Measurements from ENCODE around the gene EREG.
A peak's percentile ranks its signal among the peaks of the same experiment; 100 is the strongest.

Gene EREG

GRCh38 chr4:74376888-74377483 is 12.0 kb downstream of the EREG start:
- ChIA-PET CTCF (interaction anchor here (0.6 to 2.4 kb wide), 35 partner anchors 8 to 839 kb away, joined by 3 to 20 read pairs (median 4); partner anchors contain the start of gene AREG), POLR2A (ENCODE audit: low non-redundant PET) (interaction anchor here (1.2 kb wide), 1 partner anchor 68 kb away, joined by 6 read pairs; the partner anchor contains the start of gene AREG)
- no peak overlapping the region for H3K27ac ChIP-seq
- peak; percentile 62 for DNase-seq (ENCODE audit: low spot score)
- TF ChIP-seq CTCF (conservative IDR thresholded peaks at IDR 0.05; ENCODE audit: low read depth): peak; percentile 80

GRCh38 chr4:74377714-74378113 is 12.8 kb downstream of the EREG start:
- H3K27ac ChIP-seq: no peak overlapping the region
- TF ChIP-seq CTCF (conservative IDR thresholded peaks at IDR 0.05; ENCODE audit: low read depth): no peak
- ChIA-PET CTCF (interaction anchor here (0.6 to 2.4 kb wide), 33 partner anchors 8 to 840 kb away, joined by 3 to 20 read pairs (median 5); partner anchors contain the start of gene AREG), POLR2A (ENCODE audit: low non-redundant PET) (interaction anchor here (0.6 kb wide), 1 partner anchor 68 kb away, joined by 3 read pairs; the partner anchor contains the start of gene AREG)
- DNase-seq (ENCODE audit: low spot score): no peak

GRCh38 chr4:74378573-74378972 is 13.6 kb downstream of the EREG start:
- ChIA-PET POLR2A (ENCODE audit: low non-redundant PET) (interaction anchor here (1.1 kb wide), 1 partner anchor 62 kb away, joined by 4 read pairs; no protein-coding TSS in a partner anchor), CTCF (interaction anchor here (1.1 to 2.4 kb wide), 3 partner anchors 32 to 153 kb away, joined by 3 to 18 read pairs (median 4); partner anchors contain the start of gene AREG)
- no peak for TF ChIP-seq CTCF (conservative IDR thresholded peaks at IDR 0.05; ENCODE audit: low read depth)
- DNase-seq (ENCODE audit: low spot score): no peak
- no peak overlapping the region for H3K27ac ChIP-seq

GRCh38 chr4:74379912-74380311 is 15.0 kb downstream of the EREG start:
- ChIA-PET CTCF (interaction anchor here (0.7 kb wide), 1 partner anchor 296 kb away, joined by 3 read pairs; no protein-coding TSS in a partner anchor), POLR2A (ENCODE audit: low non-redundant PET) (no interaction called here)
- DNase-seq (ENCODE audit: low spot score): no peak
- no peak for TF ChIP-seq CTCF (conservative IDR thresholded peaks at IDR 0.05; ENCODE audit: low read depth)
- no peak overlapping the region for H3K27ac ChIP-seq

- no peak for TF ChIP-seq CTCF (conservative IDR thresholded peaks at IDR 0.05; ENCODE audit: low read depth)
- no peak for DNase-seq (ENCODE audit: low spot score)
- ChIA-PET CTCF (interaction anchor here (0.6 to 1.3 kb wide), 4 partner anchors 8 to 146 kb away, joined by 3 to 20 read pairs (median 3); no protein-coding TSS in a partner anchor), POLR2A (ENCODE audit: low non-redundant PET) (no interaction called here)
- H3K27ac ChIP-seq: no peak overlapping the region
Measured at GRCh38 chr4:74385386-74385785, 20.4 kb downstream of the EREG start.

GRCh38 chr4:74386159-74386558 is 21.2 kb downstream of the EREG start:
- H3K27ac ChIP-seq: no peak overlapping the region
- ChIA-PET POLR2A (ENCODE audit: low non-redundant PET) (no interaction called here), CTCF (no interaction called here)

More at GRCh38 chr4:74386159-74386558, 21.2 kb downstream of the EREG start:
- TF ChIP-seq CTCF (conservative IDR thresholded peaks at IDR 0.05; ENCODE audit: low read depth): no peak
- no peak for DNase-seq (ENCODE audit: low spot score)
